A673 (cell line): ENCODE data around the gene TSHZ2.

Experiments used
- CTCF ChIP-seq: fragments of 300-800, 200-600 bp; sonication (generic); conservative IDR thresholded peaks from 2 replicates; pipeline ENCODE4 v1.5.1; 2017; ENCODE audit warnings: low read depth, mild to moderate bottlenecking, antibody characterized with exemption, low read length, moderate library complexity, mixed read lengths
- EZH2 ChIP-seq: fragments of 200-600 bp; sonication (generic); IDR thresholded peaks from 2 replicates; pipeline ENCODE4 v1.6.1; 2017; ENCODE audit warnings: borderline replicate concordance, low read depth, mild to moderate bottlenecking, mixed read lengths, antibody characterized with exemption, low read length; ENCODE audit not compliant: poor library complexity, severe bottlenecking

- TF ChIP-seq CTCF (no peak), EZH2 (no peak)
Measured at GRCh38 chr20:52987295-52987694, 15.1 kb downstream of the TSHZ2 start.
